ENCODE measurements around the gene PRKCZ. TPM values are rescaled to one million over a fixed set of nuclear protein-coding genes. Genes with fewer than 3 reads are reported as not detected.
A peak's percentile ranks its signal among the peaks of the same experiment; 100 is the strongest.
"Not testable (repeated sequence)": the region's sequence is repeated elsewhere in the genome, so short reads cannot be mapped to it uniquely, and the experiment has no call there.

The PRKCZ gene
- total RNA-seq, 2 donors from 2014 or later, result 9.6 to 10.9 TPM

DNA sequence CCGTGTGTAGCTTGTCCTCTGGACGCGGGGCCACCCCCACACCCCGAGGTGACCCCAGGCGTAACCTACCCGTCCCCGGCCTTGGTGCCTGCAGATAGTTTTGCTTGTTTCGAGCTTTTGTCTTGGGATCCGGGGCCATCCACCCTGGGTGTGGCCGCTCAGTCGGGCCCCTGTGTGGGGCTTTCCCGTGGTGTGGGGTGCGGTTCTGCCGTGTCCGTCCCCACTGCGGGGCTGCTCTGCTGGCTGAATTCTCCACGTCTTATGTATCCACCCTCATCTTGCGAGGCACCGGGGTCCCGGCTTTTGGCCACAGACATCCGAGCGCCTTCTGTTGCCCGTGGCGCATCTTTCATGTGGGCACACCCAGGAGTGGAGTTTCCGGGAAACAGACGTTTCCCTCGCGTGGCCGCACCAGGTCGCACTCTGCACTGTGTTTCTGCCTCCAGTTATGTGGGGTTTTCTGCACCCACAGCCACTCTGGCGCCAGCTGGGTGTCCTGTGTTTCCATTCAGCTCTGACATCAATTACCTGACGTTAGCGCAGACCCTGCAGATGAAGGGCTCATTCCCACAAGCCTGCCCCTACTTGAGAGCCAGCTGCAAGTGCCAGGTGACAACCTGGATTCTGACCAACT is 64.9 kb downstream of the PRKCZ start:
- H3K36me3 ChIP-seq (replicated peaks in 1 of 2; ENCODE audit: insufficient read depth in 1 of 2, low read depth in 2 of 2), result no peaks in the 10 kb centered on the region
- H3K27ac ChIP-seq, result no peak overlapping the region
- no peaks in the 10 kb centered on the region for H3K27me3 ChIP-seq
- DNase-seq (peak in 1 of 4 donors; percentile 7), ATAC-seq (no peak)
- intact Hi-C loops (cut with DNase I), result no loop called here
- TF ChIP-seq, protein P1, sequence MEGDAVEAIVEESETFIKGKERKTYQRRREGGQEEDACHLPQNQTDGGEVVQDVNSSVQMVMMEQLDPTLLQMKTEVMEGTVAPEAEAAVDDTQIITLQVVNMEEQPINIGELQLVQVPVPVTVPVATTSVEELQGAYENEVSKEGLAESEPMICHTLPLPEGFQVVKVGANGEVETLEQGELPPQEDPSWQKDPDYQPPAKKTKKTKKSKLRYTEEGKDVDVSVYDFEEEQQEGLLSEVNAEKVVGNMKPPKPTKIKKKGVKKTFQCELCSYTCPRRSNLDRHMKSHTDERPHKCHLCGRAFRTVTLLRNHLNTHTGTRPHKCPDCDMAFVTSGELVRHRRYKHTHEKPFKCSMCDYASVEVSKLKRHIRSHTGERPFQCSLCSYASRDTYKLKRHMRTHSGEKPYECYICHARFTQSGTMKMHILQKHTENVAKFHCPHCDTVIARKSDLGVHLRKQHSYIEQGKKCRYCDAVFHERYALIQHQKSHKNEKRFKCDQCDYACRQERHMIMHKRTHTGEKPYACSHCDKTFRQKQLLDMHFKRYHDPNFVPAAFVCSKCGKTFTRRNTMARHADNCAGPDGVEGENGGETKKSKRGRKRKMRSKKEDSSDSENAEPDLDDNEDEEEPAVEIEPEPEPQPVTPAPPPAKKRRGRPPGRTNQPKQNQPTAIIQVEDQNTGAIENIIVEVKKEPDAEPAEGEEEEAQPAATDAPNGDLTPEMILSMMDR (IDR thresholded peaks at IDR 0.05), result no peak
- TF ChIP-seq POLR2A (IDR thresholded peaks at IDR 0.05), result no peak
- no peaks in the 10 kb centered on the region for H3K4me1 ChIP-seq
- H3K9me3 ChIP-seq, result no peaks in the 10 kb centered on the region
- H3K4me3 ChIP-seq, result no peak overlapping the region
- 85 to 91% methylated on average over 29 to 33 of the region's 33 CpGs for WGBS, 2 donors

DNA sequence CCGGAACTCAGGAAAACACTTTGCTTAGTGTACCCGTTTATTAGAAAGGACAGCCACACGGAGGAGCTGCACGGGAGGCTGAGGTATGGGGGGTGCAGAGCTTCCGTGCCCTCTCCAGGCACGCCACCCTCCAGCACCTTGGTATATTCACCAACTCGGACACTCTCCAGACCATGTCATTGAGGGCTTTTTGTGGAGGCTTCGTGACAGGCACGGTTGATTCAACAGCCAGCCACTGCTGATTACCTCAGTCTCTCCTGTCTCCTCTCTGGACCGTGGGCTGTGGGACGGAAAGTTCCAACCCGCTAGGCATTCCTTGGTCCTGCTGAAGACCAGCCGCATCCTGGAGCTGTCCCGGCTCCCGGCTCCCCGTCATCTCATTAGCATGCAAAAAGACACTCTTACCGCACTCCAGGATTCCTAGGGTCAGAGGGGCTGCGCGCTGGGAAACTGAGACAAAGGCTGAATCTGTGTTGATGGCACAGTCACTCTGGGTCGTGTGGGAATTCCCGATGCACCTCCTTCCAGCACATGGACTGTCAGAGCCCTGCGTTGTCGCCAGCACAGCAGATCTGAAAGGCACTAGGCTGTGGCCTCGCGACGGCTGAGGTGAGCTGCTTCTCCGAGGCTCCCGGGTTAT is 65.6 kb downstream of the PRKCZ start:
- DNase-seq (no peak), ATAC-seq (no peak)
- no peak for TF ChIP-seq POLR2A (IDR thresholded peaks at IDR 0.05)
- TF ChIP-seq, protein P1 (IDR thresholded peaks at IDR 0.05), result no peak
- no peaks in the 10 kb centered on the region for H3K4me1 ChIP-seq
- H3K27ac ChIP-seq, result no peak overlapping the region
- no peaks in the 10 kb centered on the region for H3K27me3 ChIP-seq
- intact Hi-C loops (cut with DNase I), result no loop called here
- H3K9me3 ChIP-seq, result no peaks in the 10 kb centered on the region
- H3K36me3 ChIP-seq (replicated peaks in 1 of 2; ENCODE audit: insufficient read depth in 1 of 2, low read depth in 2 of 2), result no peaks in the 10 kb centered on the region
- 73 to 80% methylated on average over 20 to 28 of the region's 28 CpGs for WGBS, 2 donors
- no peak overlapping the region for H3K4me3 ChIP-seq

DNA sequence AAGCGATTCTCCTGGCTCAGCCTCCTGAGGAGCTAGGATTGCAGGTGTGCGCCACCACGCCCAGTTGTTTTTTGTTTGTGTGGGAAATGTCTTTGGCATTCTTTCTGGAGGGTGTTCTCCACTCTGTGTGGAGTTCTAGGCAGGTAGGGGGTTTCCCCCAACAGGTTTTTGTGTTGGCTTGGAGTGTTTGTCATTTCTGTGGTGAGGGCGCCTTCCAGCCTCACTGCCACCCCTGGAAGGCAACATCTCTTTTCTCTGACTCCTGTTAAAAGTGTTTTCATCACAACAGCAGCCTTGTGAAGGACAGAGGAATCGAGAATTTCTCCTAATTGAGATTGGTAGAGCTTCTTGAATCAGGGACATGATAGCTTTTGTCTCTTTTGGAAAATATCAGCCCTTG is 69.7 kb downstream of the PRKCZ start:
- TF ChIP-seq, protein P1 (IDR thresholded peaks at IDR 0.05), result no peak
- no peak for TF ChIP-seq POLR2A (IDR thresholded peaks at IDR 0.05)
- Histone ChIP-seq H3K4me1 (no peaks in the 10 kb centered on the region), H3K4me3 (no peak overlapping the region), H3K9me3 (no peaks in the 10 kb centered on the region), H3K27me3 (no peaks in the 10 kb centered on the region), H3K36me3 (replicated peaks in 1 of 2; ENCODE audit: insufficient read depth in 1 of 2, low read depth in 2 of 2) (no peaks in the 10 kb centered on the region), H3K27ac (no peak overlapping the region)
- DNase-seq (no peak), ATAC-seq (no peak)
- intact Hi-C loops (cut with DNase I), result no loop called here
- WGBS, 2 donors, result 98 to 99% methylated on average over 5 of the region's 5 CpGs

DNA sequence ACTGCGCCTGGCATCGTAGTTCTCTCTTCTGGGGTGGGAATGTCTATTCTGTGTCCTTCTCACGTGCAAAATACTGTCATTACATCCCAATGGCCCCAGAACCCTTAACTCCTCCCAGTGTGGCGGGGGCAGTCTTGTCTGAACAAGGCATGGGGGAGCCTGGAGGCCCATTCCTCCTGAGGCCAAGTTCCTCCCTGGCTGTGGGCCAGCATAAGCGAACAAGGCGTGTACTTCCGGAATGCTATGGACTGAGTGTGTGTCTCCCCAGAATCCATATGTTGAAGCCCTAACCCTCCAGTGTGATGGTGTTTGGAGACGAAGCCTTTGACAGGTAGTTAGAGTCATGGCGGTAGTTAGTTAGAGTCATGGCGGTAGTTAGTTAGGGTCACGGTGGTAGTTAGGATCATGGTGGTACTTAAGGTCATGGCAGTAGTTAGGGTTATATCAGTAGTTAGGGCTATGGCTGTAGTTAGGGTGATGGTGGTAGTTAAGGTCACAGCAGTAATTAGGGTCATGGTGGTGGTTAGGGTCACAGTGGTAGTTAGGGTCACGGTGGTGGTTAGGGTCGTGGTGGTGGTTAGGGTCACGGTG is 71.0 kb downstream of the PRKCZ start:
- ATAC-seq, result no peak
- intact Hi-C loops (cut with DNase I), result no loop called here

DNA sequence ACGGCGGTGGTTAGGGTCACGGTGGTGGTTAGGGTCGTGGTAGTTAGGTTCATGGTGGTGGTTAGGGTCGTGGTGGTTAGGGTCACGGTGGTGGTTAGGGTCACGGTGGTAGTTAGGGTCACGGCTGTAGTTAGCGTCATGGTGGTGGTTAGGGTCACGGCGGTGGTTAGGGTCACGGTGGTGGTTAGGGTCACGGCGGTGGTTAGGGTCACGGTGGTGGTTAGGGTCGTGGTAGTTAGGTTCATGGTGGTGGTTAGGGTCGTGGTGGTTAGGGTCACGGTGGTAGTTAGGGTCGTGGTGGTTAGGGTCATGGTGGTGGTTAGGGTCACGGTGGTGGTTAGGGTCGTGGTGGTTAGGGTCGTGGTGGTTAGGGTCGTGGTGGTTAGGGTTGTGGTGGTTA is 71.6 kb downstream of the PRKCZ start:
- WGBS, 2 donors, result 73 to 91% methylated on average over 7 to 20 of the region's 23 CpGs
- H3K27me3 ChIP-seq; H3K4me1 ChIP-seq; H3K36me3 ChIP-seq (replicated peaks in 1 of 2; ENCODE audit: insufficient read depth in 1 of 2, low read depth in 2 of 2); ATAC-seq; DNase-seq; intact Hi-C loops (cut with DNase I); H3K27ac ChIP-seq; H3K4me3 ChIP-seq; H3K9me3 ChIP-seq: not testable (repeated sequence)

More for the DNA sequence above, 71.0 kb downstream of the PRKCZ start:
- peak in 1 of 4 donors; percentile 6 for DNase-seq
- H3K27me3 ChIP-seq, result no peaks in the 10 kb centered on the region
- WGBS, 2 donors, result 87 to 97% methylated on average over 14 of the region's 14 CpGs
- TF ChIP-seq POLR2A (IDR thresholded peaks at IDR 0.05), result no peak
- TF ChIP-seq, protein P1 (IDR thresholded peaks at IDR 0.05), result no peak
- no peaks in the 10 kb centered on the region for H3K4me1 ChIP-seq
- no peak overlapping the region for H3K27ac ChIP-seq
- H3K4me3 ChIP-seq, result no peak overlapping the region
- no peaks in the 10 kb centered on the region for H3K36me3 ChIP-seq (replicated peaks in 1 of 2; ENCODE audit: insufficient read depth in 1 of 2, low read depth in 2 of 2)
- H3K9me3 ChIP-seq, result no peaks in the 10 kb centered on the region
